Urinary bladder (tissue), 2 donors: ENCODE measurements around the gene RAB8B. TPM values are rescaled to one million over a fixed set of nuclear protein-coding genes. Genes with fewer than 3 reads are reported as not detected.

Source experiments
- polyA plus RNA-seq: library from polyadenylated mRNA; stranded (reverse); fragments of 200-250 nt; gene quantifications from one replicate; pipeline ENCODE4 v1.2.3, GENCODE V29; 2013
- total RNA-seq: library from RNA; depleted of rRNA; stranded (reverse); fragments of >200 nt; gene quantifications from one replicate; pipeline ENCODE4 v1.2.3, GENCODE V29; 2014
- donor health status: healthy.

The RAB8B gene
- total and polyA plus RNA-seq, 2 donors = 27.7 to 105 TPM

Other genes with a start within 250 kb of the RAB8B start
- gene TPM1, start 146.9 kb upstream of the RAB8B start, total RNA-seq = 1,685 TPM
- 3,649 TPM for gene TPM1, start 146.9 kb upstream of the RAB8B start, polyA plus RNA-seq
- gene LACTB, start 67.7 kb upstream of the RAB8B start, total RNA-seq = 14.4 TPM
- 12.7 TPM for gene LACTB, start 67.7 kb upstream of the RAB8B start, polyA plus RNA-seq
- gene RPS27L, start 32.1 kb upstream of the RAB8B start, total RNA-seq = 48.1 TPM
- 97.4 TPM for gene RPS27L, start 32.1 kb upstream of the RAB8B start, polyA plus RNA-seq
- gene APH1B, start 88.0 kb downstream of the RAB8B start, total RNA-seq = 20.2 TPM
- gene APH1B, start 88.0 kb downstream of the RAB8B start, polyA plus RNA-seq = 10.9 TPM
- gene CA12, start 192.2 kb downstream of the RAB8B start, total RNA-seq = 5.8 TPM
- gene CA12, start 192.2 kb downstream of the RAB8B start, polyA plus RNA-seq = 14.9 TPM